B cell (primary cell): Measurements from ENCODE around the gene CALHM5.

Source experiments
- EZH2 ChIP-seq: IDR thresholded peaks from 2 replicates; pipeline ENCODE4 v1.6.1; 2012; ENCODE audit warnings: borderline replicate concordance, low read depth, mild to moderate bottlenecking, moderate library complexity, low read length; ENCODE audit not compliant: insufficient read depth, poor library complexity, severe bottlenecking
- TF ChIP-seq, protein P1 (sequence below): fragments of 200-600 bp; IDR thresholded peaks from one replicate; pipeline ENCODE4 v1.8.0; 2022; ENCODE audit warnings: antibody characterized with exemption, mild to moderate bottlenecking

DNA sequence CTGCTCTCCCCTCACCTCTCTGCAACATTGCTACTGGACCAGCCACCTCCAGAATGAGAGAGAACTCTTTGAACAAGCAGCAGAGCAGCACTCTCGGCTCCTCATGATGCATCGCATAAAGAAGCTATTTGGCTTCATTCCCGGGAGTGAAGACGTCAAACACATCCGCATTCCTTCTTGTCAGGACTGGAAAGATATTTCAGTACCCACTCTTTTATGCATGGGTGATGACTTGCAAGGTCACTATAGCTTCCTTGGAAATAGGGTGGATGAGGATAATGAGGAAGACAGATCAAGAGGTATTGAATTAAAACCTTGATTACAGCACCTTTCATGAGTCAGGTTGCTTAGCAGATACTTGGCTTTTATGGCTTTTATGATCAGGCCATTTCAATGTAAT lies 46.5 kb downstream of the CALHM5 start:
- TF ChIP-seq, protein P1, sequence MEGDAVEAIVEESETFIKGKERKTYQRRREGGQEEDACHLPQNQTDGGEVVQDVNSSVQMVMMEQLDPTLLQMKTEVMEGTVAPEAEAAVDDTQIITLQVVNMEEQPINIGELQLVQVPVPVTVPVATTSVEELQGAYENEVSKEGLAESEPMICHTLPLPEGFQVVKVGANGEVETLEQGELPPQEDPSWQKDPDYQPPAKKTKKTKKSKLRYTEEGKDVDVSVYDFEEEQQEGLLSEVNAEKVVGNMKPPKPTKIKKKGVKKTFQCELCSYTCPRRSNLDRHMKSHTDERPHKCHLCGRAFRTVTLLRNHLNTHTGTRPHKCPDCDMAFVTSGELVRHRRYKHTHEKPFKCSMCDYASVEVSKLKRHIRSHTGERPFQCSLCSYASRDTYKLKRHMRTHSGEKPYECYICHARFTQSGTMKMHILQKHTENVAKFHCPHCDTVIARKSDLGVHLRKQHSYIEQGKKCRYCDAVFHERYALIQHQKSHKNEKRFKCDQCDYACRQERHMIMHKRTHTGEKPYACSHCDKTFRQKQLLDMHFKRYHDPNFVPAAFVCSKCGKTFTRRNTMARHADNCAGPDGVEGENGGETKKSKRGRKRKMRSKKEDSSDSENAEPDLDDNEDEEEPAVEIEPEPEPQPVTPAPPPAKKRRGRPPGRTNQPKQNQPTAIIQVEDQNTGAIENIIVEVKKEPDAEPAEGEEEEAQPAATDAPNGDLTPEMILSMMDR = no peak
- no peak for TF ChIP-seq EZH2
